GM12872 (cell line): ENCODE data around the gene BTG2.
A peak's percentile ranks its signal among the peaks of the same experiment; 100 is the strongest.

Experiments
- CTCF ChIP-seq: IDR thresholded peaks from 3 replicates; pipeline ENCODE4 v1.5.1; 2011; ENCODE audit warnings: low read depth, mild to moderate bottlenecking, low read length, moderate library complexity; ENCODE audit not compliant: insufficient read depth

The BTG2 gene

GRCh38 chr1:203290261-203291089 lies 14.8 kb upstream of the BTG2 start:
- TF ChIP-seq CTCF: no peak

- TF ChIP-seq CTCF: no peak
Observed at GRCh38 chr1:203291201-203292096, 13.9 kb upstream of the BTG2 start.

- no peak for TF ChIP-seq CTCF
Observed at GRCh38 chr1:203295796-203296195, 9.5 kb upstream of the BTG2 start.

- no peak for TF ChIP-seq CTCF
Observed at GRCh38 chr1:203296460-203297073, 8.8 kb upstream of the BTG2 start.

GRCh38 chr1:203299169-203299568 lies 6.2 kb upstream of the BTG2 start:
- TF ChIP-seq CTCF: peak; percentile 37; the same call in 2 of the 3 replicates

GRCh38 chr1:203300441-203301330 lies 4.6 kb upstream of the BTG2 start:
- TF ChIP-seq CTCF: no peak
